Uterus (tissue), 2 donors: ENCODE results near the gene FCRLB.

Experiments used
- CTCF ChIP-seq, 4 experiments: fragments of 200-600 bp in 2 of 4; fragments of 450-650 bp in 2 of 4; sonication (generic) in 2 of 4; IDR thresholded peaks; one replicate each; pipeline ENCODE4 v1.5.1; 2016 to 2019; ENCODE audit warnings: antibody characterized with exemption in 4 of 4, mild to moderate bottlenecking in 2 of 4, moderate library complexity in 1 of 4
- POLR2A ChIP-seq, 2 donors: fragments of 450-650 bp; IDR thresholded peaks; one replicate each; pipeline ENCODE4 v1.6.1; 2016; ENCODE audit warnings: antibody characterized with exemption in 2 of 2, mild to moderate bottlenecking in 1 of 2, moderate library complexity in 1 of 2

GRCh38 chr1:161710560-161710959 is 10.8 kb upstream of the FCRLB start:
- TF ChIP-seq CTCF (IDR thresholded peaks at IDR 0.05) (no peak), POLR2A (IDR thresholded peaks at IDR 0.05) (no peak)
